Smooth muscle cell (in vitro differentiated cells): ENCODE measurements around the gene DZANK1. TPM values are rescaled to one million over a fixed set of nuclear protein-coding genes. Genes with fewer than 3 reads are reported as not detected.

Experiments
- DNase-seq: peaks from one replicate; lab custom pipeline; 2025; ENCODE audit not compliant: unreplicated experiment; lab: John Stamatoyannopoulos, UW
- H2AFZ ChIP-seq: fragments of 200-600 bp; sonication (generic); 2 replicates; pipeline ENCODE4 v1.6.0; 2016; ENCODE audit warnings: antibody characterized with exemption, low read depth, mild to moderate bottlenecking
- H3F3A ChIP-seq: fragments of 200-600 bp; sonication (generic); 2 replicates; pipeline ENCODE4 v1.6.0; 2017; ENCODE audit warnings: antibody characterized with exemption, low read depth
- H3K27ac ChIP-seq: fragments of 200-600 bp; sonication (generic); 2 replicates; pipeline ENCODE4 v1.5.1; 2016; ENCODE audit warnings: low read depth, mild to moderate bottlenecking
- H3K27me3 ChIP-seq: fragments of 200-600 bp; sonication (generic); 2 replicates; pipeline ENCODE4 v1.6.1; 2016; ENCODE audit warnings: low read depth, mild to moderate bottlenecking
- H3K36me3 ChIP-seq: fragments of 200-600 bp; sonication (generic); 2 replicates; pipeline ENCODE4 v1.5.1; 2016; ENCODE audit warnings: low read depth
- H3K4me1 ChIP-seq: fragments of 200-600 bp; sonication (generic); 2 replicates; pipeline ENCODE4 v1.5.1; 2016; ENCODE audit warnings: low read depth
- H3K4me2 ChIP-seq: fragments of 200-600 bp; sonication (generic); 2 replicates; pipeline ENCODE4 v1.6.0; 2016; ENCODE audit warnings: mild to moderate bottlenecking
- H3K4me3 ChIP-seq: fragments of 200-600 bp; sonication (generic); 2 replicates; pipeline ENCODE4 v1.5.1; 2016; ENCODE audit warnings: mild to moderate bottlenecking
- H3K79me2 ChIP-seq: fragments of 200-600 bp; sonication (generic); 2 replicates; pipeline ENCODE4 v1.6.0; 2016; ENCODE audit warnings: low read depth, mild to moderate bottlenecking
- H3K9ac ChIP-seq: fragments of 200-600 bp; sonication (generic); 2 replicates; pipeline ENCODE4 v1.6.0; 2016; ENCODE audit warnings: low read depth
- H3K9me3 ChIP-seq: fragments of 200-600 bp; sonication (generic); replicated peaks from 2 replicates; pipeline ENCODE4 v1.5.1; 2016; ENCODE audit warnings: low read depth
- H4K20me1 ChIP-seq: fragments of 200-600 bp; sonication (generic); 2 replicates; pipeline ENCODE4 v1.6.0; 2016; ENCODE audit warnings: low read depth
- CTCF ChIP-seq: fragments of 200-600 bp; sonication (generic); IDR thresholded peaks from 2 replicates; pipeline ENCODE4 v1.5.1; 2017; ENCODE audit warnings: borderline replicate concordance, mild to moderate bottlenecking, antibody characterized with exemption; ENCODE audit not compliant: insufficient read depth, poor library complexity, severe bottlenecking
- WGBS: methylation state at CpG from one replicate; pipeline ENCODE4 v1.1.7; 2016; ENCODE audit warnings: low lambda C conversion rate; 5-methylcytosine and 5-hydroxymethylcytosine counted together
- polyA plus RNA-seq: library from polyadenylated mRNA; unstranded; fragments of >200 nt; fragmentation: Nextera tagmentation; extraction: Ambion mirVana; gene quantifications from 2 replicates; pipeline ENCODE4 v1.2.1, GENCODE V29; 2016
- total RNA-seq: library from RNA; depleted of rRNA; stranded (reverse); fragments of >200 nt; gene quantifications from 2 replicates; pipeline ENCODE4 v1.2.3, GENCODE V29; 2014

DZANK1 gene
- total and polyA plus RNA-seq, 2 experiments from 2014 or later: 2.5 to 2.9 TPM

GRCh38 chr20:18405826-18406225 is 61.0 kb downstream of the DZANK1 start:
- Histone ChIP-seq H3K4me1 (no peaks in the 10 kb centered on the region), H3K79me2 (no peaks in the 10 kb centered on the region), H3K4me2 (no peak overlapping the region), H3K9me3 (no peaks in the 10 kb centered on the region), H3F3A (no peaks in the 10 kb centered on the region), H3K4me3 (no peak overlapping the region), H3K36me3 (no peaks in the 10 kb centered on the region), H3K27me3 (no peaks in the 10 kb centered on the region), H3K9ac (no peak overlapping the region), H3K27ac (no peak overlapping the region), H4K20me1 (no peaks in the 10 kb centered on the region), H2AFZ (no peak overlapping the region)
- DNase-seq: no peak
- 86% methylated on average over 8 of the region's 8 CpGs for WGBS
- TF ChIP-seq CTCF: no peak

DNA sequence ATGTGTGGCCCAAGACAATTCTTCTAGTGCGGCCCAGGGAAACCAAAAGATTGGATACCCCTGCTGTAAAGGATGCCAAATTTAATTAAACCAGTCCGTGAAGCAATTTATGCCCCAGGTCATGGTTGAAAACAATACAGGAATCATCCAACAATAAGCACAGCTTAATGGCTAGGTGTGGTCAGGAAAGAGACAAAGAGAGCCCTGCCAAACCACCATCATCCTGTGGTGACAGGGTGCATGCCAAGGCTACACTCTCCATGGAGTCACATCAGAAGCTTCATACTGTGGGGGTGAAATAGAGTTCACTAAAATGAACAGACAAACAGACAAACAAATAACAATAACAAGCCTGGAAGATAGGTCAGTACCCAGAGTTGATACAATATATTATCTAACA is 62.7 kb downstream of the DZANK1 start:
- no peaks in the 10 kb centered on the region for H3K9me3 ChIP-seq
- no peak for DNase-seq
- 87% methylated on average over 2 of the region's 2 CpGs for WGBS

DNA sequence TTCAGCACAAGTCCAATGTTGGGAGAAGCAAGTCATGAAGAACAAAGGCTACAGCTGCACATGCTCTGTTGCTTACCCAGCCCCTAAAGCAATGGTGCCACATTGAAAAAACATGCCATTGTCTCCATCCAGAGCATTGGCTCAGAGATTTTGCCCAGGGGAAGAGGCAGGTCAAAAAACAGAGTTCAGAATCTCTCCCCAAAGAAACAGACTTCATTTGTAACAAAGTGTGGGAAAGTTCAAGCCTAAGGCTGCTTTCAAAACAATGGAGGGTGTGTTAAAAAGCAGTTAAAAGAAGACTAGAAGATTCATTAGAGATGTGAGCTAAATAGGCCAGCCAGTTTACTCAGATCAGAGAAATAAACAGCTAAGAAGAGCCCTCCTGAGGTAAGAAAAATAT is 63.6 kb downstream of the DZANK1 start:
- H3K4me2 ChIP-seq: no peak overlapping the region

More for the DNA sequence above, 62.7 kb downstream of the DZANK1 start:
- Histone ChIP-seq H3K4me2 (no peak overlapping the region), H3K79me2 (no peaks in the 10 kb centered on the region), H3K4me3 (no peak overlapping the region), H2AFZ (no peak overlapping the region), H4K20me1 (no peaks in the 10 kb centered on the region), H3K4me1 (no peaks in the 10 kb centered on the region), H3K36me3 (no peaks in the 10 kb centered on the region), H3K27ac (no peak overlapping the region), H3F3A (no peaks in the 10 kb centered on the region), H3K9ac (no peak overlapping the region), H3K27me3 (no peaks in the 10 kb centered on the region)
- no peak for TF ChIP-seq CTCF

More for the DNA sequence above, 63.6 kb downstream of the DZANK1 start:
- Histone ChIP-seq H3K36me3 (no peaks in the 10 kb centered on the region), H3K9me3 (no peaks in the 10 kb centered on the region), H3K79me2 (no peaks in the 10 kb centered on the region), H3F3A (no peaks in the 10 kb centered on the region), H3K4me1 (no peaks in the 10 kb centered on the region), H3K27me3 (no peaks in the 10 kb centered on the region), H3K4me3 (no peak overlapping the region), H3K9ac (no peak overlapping the region), H4K20me1 (no peaks in the 10 kb centered on the region), H3K27ac (no peak overlapping the region), H2AFZ (no peak overlapping the region)
- no peak for TF ChIP-seq CTCF
- DNase-seq: no peak
